Measurements from ENCODE around the gene OAS2.

Gene OAS2

GRCh38 chr12:113057565-113058485 lies 79.5 kb downstream of the OAS2 start:
- no peak for DNase-seq (ENCODE audit: low read depth in 3 of 3)

GRCh38 chr12:113058553-113058952 lies 80.2 kb downstream of the OAS2 start:
- DNase-seq (ENCODE audit: low read depth in 3 of 3) = no peak

- no peak for DNase-seq (ENCODE audit: low read depth in 3 of 3)
These were observed 80.8 kb downstream of the OAS2 start for GRCh38 chr12:113059071-113059595.

- no peak for DNase-seq (ENCODE audit: low read depth in 3 of 3)
These were observed 82.1 kb downstream of the OAS2 start for GRCh38 chr12:113060336-113060960.

- no peak for DNase-seq (ENCODE audit: low read depth in 3 of 3)
These were observed 82.9 kb downstream of the OAS2 start for GRCh38 chr12:113061061-113061694.
